GM23338 (cell line): ENCODE results near the gene NUTF2. TPM values are rescaled to one million over a fixed set of nuclear protein-coding genes. Genes with fewer than 3 reads are reported as not detected.
A peak's percentile ranks its signal among the peaks of the same experiment; 100 is the strongest.

Experiments used
- ATAC-seq: fragments of 200-7000 bp; cut with Tn5 transposase; 3 replicates; pipeline ENCODE4 v1.9.1; 2020
- DNase-seq: peaks from one replicate; pipeline ENCODE4 v3.0.0-alpha.2; 2015; ENCODE audit warnings: low spot score
- H2AFZ ChIP-seq: fragments of 200-600 bp; sonication (generic); 2 replicates; pipeline ENCODE4 v1.8.0; 2016; ENCODE audit warnings: antibody characterized with exemption, mild to moderate bottlenecking, moderate library complexity
- H3F3A ChIP-seq: fragments of 200-600 bp; sonication (generic); replicated peaks from 2 replicates; pipeline ENCODE4 v1.8.0; 2017; ENCODE audit warnings: antibody characterized with exemption, mixed run types, low read depth
- H3K27ac ChIP-seq: fragments of 200-600 bp; sonication (generic); 2 replicates; pipeline ENCODE4 v1.6.1; 2016; ENCODE audit warnings: low read depth
- H3K27me3 ChIP-seq: fragments of 200-600 bp; sonication (generic); 2 replicates; pipeline ENCODE4 v1.8.0; 2016; ENCODE audit warnings: mild to moderate bottlenecking, mixed run types, moderate library complexity; ENCODE audit not compliant: insufficient read depth
- H3K36me3 ChIP-seq: fragments of 200-600 bp; sonication (generic); 2 replicates; pipeline ENCODE4 v1.8.0; 2016; ENCODE audit warnings: mild to moderate bottlenecking; ENCODE audit not compliant: insufficient read depth
- H3K4me1 ChIP-seq: fragments of 200-600 bp; sonication (generic); 2 replicates; pipeline ENCODE4 v1.8.0; 2016; ENCODE audit warnings: mild to moderate bottlenecking, moderate library complexity; ENCODE audit not compliant: insufficient read depth
- H3K4me2 ChIP-seq: fragments of 200-600 bp; sonication (generic); 2 replicates; pipeline ENCODE4 v1.7.1; 2017; ENCODE audit warnings: mixed run types
- H3K4me3 ChIP-seq: fragments of 200-600 bp; sonication (generic); 2 replicates; pipeline ENCODE4 v1.6.1; 2016; ENCODE audit warnings: mixed run types
- H3K79me2 ChIP-seq: fragments of 200-600 bp; sonication (generic); replicated peaks from 2 replicates; pipeline ENCODE4 v1.8.0; 2017; ENCODE audit warnings: mild to moderate bottlenecking; ENCODE audit not compliant: insufficient read depth
- H3K9me2 ChIP-seq: fragments of 200-600 bp; sonication (generic); 2 replicates; pipeline ENCODE4 v1.8.0; 2017; ENCODE audit not compliant: insufficient read depth
- H4K20me1 ChIP-seq: fragments of 200-600 bp; sonication (generic); replicated peaks from 2 replicates; pipeline ENCODE4 v1.8.0; 2017; ENCODE audit warnings: mild to moderate bottlenecking; ENCODE audit not compliant: insufficient read depth
- H3K27ac Mint-ChIP-seq: 2 replicates; pipeline ENCODE4 v1.8.0; 2020; ENCODE audit warnings: inconsistent platforms, mild to moderate bottlenecking, moderate library complexity, mixed read lengths
- H3K27me3 Mint-ChIP-seq: 3 replicates; pipeline ENCODE4 v1.8.0; 2022; ENCODE audit warnings: low read depth, mild to moderate bottlenecking, moderate library complexity, mixed read lengths, inconsistent platforms; ENCODE audit not compliant: insufficient read depth, poor library complexity
- H3K36me3 Mint-ChIP-seq: 3 replicates; pipeline ENCODE4 v1.8.0; 2021; ENCODE audit warnings: low read depth, mild to moderate bottlenecking, inconsistent platforms, moderate library complexity, mixed read lengths
- H3K4me1 Mint-ChIP-seq: 3 replicates; pipeline ENCODE4 v1.8.0; 2020; ENCODE audit warnings: mild to moderate bottlenecking, inconsistent platforms, mixed read lengths
- H3K4me3 Mint-ChIP-seq: 3 replicates; pipeline ENCODE4 v1.8.0; 2021; ENCODE audit warnings: moderate library complexity, mild to moderate bottlenecking, inconsistent platforms, mixed read lengths
- H3K9me3 Mint-ChIP-seq: 3 replicates; pipeline ENCODE4 v1.8.0; 2020; ENCODE audit warnings: moderate library complexity, mild to moderate bottlenecking, inconsistent platforms, mixed read lengths
- CREB1 ChIP-seq: fragments of 250-450 bp; sonication (Bioruptor Pico); IDR thresholded peaks from 2 replicates; pipeline ENCODE4 v1.5.0; 2020; ENCODE audit warnings: low read depth, mild to moderate bottlenecking, moderate library complexity
- EZH2 ChIP-seq: fragments of 200-600 bp; sonication (generic); IDR thresholded peaks from one replicate; pipeline ENCODE4 v1.8.0; 2017; ENCODE audit warnings: antibody characterized with exemption, mild to moderate bottlenecking, low read depth; ENCODE audit not compliant: unreplicated experiment
- EZH2phosphoT487 ChIP-seq: fragments of 200-600 bp; sonication (generic); IDR thresholded peaks from one replicate; pipeline ENCODE4 v1.8.1; 2018; ENCODE audit warnings: antibody characterized with exemption; ENCODE audit not compliant: unreplicated experiment
- JUNB ChIP-seq: IDR thresholded peaks from one replicate; pipeline ENCODE4 v1.6.1; 2016; ENCODE audit warnings: antibody characterized with exemption; ENCODE audit not compliant: unreplicated experiment
- NANOG ChIP-seq: IDR thresholded peaks from 2 replicates; pipeline ENCODE4 v1.6.1; 2016; ENCODE audit warnings: antibody characterized with exemption, borderline replicate concordance
- POLR2AphosphoS5 ChIP-seq: IDR thresholded peaks from 2 replicates; pipeline ENCODE4 v1.6.1; 2016; ENCODE audit warnings: antibody characterized with exemption, low read depth
- ZNF114 ChIP-seq: fragments of 250-450 bp; sonication (Bioruptor Pico); IDR thresholded peaks from 2 replicates; pipeline ENCODE4 v1.5.0; 2020; ENCODE audit warnings: mild to moderate bottlenecking, moderate library complexity
- ZNF331 ChIP-seq: fragments of 250-450 bp; sonication (Bioruptor Pico); IDR thresholded peaks from 2 replicates; pipeline ENCODE4 v1.5.0; 2020; ENCODE audit warnings: low read depth, mild to moderate bottlenecking, moderate library complexity
- polyA plus RNA-seq: library from polyadenylated mRNA; unstranded; fragments of >200 nt; fragmentation: Nextera tagmentation; extraction: Ambion mirVana; gene quantifications from 2 replicates; pipeline ENCODE4 v1.2.1, GENCODE V29; 2016
- total RNA-seq: library from RNA; depleted of rRNA; stranded (reverse); fragments of >200 nt; shearing (Covaris generic); gene quantifications from 2 replicates; pipeline ENCODE4 v1.2.3, GENCODE V29; 2014
- TF ChIP-seq, protein P1 (sequence below): IDR thresholded peaks from one replicate; pipeline ENCODE4 v1.6.1; 2018; ENCODE audit warnings: antibody characterized with exemption; ENCODE audit not compliant: unreplicated experiment
- TF ChIP-seq, protein P2 (sequence below): IDR thresholded peaks from 2 replicates; pipeline ENCODE4 v1.6.1; 2016; ENCODE audit warnings: antibody characterized with exemption
- TF ChIP-seq, protein P3 (sequence below): fragments of 250-450 bp; sonication (Bioruptor Pico); IDR thresholded peaks from 2 replicates; pipeline ENCODE4 v1.5.0; 2020; ENCODE audit warnings: mild to moderate bottlenecking, moderate library complexity

Gene NUTF2
- total and polyA plus RNA-seq, 2 experiments from 2014 or later = 321 to 391 TPM

DNA sequence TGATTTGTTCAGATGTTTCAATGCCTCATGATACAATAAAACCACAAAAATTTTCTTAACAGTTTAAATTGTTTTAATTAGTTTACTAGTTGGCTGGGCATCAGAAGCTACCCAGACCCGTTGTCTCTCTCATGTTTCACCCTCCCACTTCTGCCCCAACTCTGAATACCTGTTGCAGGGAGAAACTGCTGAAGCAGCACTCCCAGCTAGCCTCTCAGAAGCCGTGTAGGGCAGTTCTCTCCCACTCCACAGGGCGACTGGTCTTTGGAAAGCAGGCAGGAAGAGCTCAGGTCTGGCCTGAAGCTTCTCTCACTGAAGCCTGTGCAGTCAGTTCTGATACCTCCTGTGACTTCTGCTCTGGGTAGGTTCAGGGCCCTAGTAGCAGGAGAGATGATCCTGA lies 24.5 kb downstream of the NUTF2 start (continued):
- TF ChIP-seq, protein P1, sequence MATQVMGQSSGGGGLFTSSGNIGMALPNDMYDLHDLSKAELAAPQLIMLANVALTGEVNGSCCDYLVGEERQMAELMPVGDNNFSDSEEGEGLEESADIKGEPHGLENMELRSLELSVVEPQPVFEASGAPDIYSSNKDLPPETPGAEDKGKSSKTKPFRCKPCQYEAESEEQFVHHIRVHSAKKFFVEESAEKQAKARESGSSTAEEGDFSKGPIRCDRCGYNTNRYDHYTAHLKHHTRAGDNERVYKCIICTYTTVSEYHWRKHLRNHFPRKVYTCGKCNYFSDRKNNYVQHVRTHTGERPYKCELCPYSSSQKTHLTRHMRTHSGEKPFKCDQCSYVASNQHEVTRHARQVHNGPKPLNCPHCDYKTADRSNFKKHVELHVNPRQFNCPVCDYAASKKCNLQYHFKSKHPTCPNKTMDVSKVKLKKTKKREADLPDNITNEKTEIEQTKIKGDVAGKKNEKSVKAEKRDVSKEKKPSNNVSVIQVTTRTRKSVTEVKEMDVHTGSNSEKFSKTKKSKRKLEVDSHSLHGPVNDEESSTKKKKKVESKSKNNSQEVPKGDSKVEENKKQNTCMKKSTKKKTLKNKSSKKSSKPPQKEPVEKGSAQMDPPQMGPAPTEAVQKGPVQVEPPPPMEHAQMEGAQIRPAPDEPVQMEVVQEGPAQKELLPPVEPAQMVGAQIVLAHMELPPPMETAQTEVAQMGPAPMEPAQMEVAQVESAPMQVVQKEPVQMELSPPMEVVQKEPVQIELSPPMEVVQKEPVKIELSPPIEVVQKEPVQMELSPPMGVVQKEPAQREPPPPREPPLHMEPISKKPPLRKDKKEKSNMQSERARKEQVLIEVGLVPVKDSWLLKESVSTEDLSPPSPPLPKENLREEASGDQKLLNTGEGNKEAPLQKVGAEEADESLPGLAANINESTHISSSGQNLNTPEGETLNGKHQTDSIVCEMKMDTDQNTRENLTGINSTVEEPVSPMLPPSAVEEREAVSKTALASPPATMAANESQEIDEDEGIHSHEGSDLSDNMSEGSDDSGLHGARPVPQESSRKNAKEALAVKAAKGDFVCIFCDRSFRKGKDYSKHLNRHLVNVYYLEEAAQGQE = no peak
- TF ChIP-seq ZNF114 (CRISPR knock-in tag) (no peak), ZNF331 (CRISPR knock-in tag) (no peak), CREB1 (CRISPR knock-in tag) (no peak), POLR2AphosphoS5 (no peak), JUNB (no peak)
- TF ChIP-seq, protein P2, sequence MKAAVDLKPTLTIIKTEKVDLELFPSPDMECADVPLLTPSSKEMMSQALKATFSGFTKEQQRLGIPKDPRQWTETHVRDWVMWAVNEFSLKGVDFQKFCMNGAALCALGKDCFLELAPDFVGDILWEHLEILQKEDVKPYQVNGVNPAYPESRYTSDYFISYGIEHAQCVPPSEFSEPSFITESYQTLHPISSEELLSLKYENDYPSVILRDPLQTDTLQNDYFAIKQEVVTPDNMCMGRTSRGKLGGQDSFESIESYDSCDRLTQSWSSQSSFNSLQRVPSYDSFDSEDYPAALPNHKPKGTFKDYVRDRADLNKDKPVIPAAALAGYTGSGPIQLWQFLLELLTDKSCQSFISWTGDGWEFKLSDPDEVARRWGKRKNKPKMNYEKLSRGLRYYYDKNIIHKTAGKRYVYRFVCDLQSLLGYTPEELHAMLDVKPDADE = no peak

DNA sequence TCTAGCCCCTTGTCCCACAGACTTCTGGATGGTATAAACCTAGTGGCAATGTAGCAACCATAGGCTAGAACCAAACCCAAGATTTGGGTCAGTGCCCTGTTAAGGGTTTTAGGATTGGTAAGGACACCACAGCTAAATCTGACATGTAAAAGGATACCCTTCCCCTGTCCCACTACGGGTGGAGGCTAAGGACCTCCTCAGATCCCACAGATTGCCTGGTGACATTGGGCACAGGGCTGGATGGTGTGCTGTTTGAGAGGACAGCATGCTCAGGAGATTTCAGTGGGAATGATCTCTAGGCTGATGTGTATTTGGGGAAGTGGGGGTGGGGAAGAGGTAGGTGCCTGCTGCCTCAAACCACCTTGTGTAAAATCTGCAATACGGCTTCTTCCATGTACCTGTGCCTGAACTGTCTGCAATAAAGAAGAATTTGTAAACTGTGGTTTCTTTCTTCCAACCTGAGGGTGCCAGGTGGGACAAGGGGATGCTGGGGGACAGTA lies 25.4 kb downstream of the NUTF2 start:
- Histone ChIP-seq H3K36me3 (peaks cover 26% of the 10 kb centered on the region), H3K4me2 (peak overlapping the region; percentile 96), H3K9me2 (no peaks in the 10 kb centered on the region), H3K27ac (peak overlapping the region; percentile 83), H3K4me1 (peaks cover 8% of the 10 kb centered on the region; the same call in 1 of the 2 replicates), H2AFZ (no peak overlapping the region), H3K27me3 (no peaks in the 10 kb centered on the region), H3K79me2 (peaks cover 28% of the 10 kb centered on the region), H3F3A (peaks cover 40% of the 10 kb centered on the region), H3K4me3 (peak overlapping the region; percentile 96; the same call in 1 of the 2 replicates), H4K20me1 (peaks cover 14% of the 10 kb centered on the region)
- peak overlapping the region; percentile 89 for H3K4me3 Mint-ChIP-seq
- ATAC-seq (no peak), DNase-seq (no peak)
- no peaks in the 10 kb centered on the region; the same call in 2 of the 3 replicates for H3K9me3 Mint-ChIP-seq
- peaks cover 49% of the 10 kb centered on the region for H3K36me3 Mint-ChIP-seq
- peak overlapping the region; percentile 50 for H3K27ac Mint-ChIP-seq
- H3K27me3 Mint-ChIP-seq = peaks cover 14% of the 10 kb centered on the region
- H3K4me1 Mint-ChIP-seq = peaks cover 14% of the 10 kb centered on the region
- TF ChIP-seq EZH2 = no peak
- no peak for TF ChIP-seq JUNB
- TF ChIP-seq ZNF331 (CRISPR knock-in tag) = no peak
- no peak for TF ChIP-seq NANOG
- TF ChIP-seq EZH2phosphoT487 = no peak
- no peak for TF ChIP-seq CREB1 (CRISPR knock-in tag)
- TF ChIP-seq POLR2AphosphoS5 = no peak
- TF ChIP-seq, protein P2 = no peak
- TF ChIP-seq, protein P3, sequence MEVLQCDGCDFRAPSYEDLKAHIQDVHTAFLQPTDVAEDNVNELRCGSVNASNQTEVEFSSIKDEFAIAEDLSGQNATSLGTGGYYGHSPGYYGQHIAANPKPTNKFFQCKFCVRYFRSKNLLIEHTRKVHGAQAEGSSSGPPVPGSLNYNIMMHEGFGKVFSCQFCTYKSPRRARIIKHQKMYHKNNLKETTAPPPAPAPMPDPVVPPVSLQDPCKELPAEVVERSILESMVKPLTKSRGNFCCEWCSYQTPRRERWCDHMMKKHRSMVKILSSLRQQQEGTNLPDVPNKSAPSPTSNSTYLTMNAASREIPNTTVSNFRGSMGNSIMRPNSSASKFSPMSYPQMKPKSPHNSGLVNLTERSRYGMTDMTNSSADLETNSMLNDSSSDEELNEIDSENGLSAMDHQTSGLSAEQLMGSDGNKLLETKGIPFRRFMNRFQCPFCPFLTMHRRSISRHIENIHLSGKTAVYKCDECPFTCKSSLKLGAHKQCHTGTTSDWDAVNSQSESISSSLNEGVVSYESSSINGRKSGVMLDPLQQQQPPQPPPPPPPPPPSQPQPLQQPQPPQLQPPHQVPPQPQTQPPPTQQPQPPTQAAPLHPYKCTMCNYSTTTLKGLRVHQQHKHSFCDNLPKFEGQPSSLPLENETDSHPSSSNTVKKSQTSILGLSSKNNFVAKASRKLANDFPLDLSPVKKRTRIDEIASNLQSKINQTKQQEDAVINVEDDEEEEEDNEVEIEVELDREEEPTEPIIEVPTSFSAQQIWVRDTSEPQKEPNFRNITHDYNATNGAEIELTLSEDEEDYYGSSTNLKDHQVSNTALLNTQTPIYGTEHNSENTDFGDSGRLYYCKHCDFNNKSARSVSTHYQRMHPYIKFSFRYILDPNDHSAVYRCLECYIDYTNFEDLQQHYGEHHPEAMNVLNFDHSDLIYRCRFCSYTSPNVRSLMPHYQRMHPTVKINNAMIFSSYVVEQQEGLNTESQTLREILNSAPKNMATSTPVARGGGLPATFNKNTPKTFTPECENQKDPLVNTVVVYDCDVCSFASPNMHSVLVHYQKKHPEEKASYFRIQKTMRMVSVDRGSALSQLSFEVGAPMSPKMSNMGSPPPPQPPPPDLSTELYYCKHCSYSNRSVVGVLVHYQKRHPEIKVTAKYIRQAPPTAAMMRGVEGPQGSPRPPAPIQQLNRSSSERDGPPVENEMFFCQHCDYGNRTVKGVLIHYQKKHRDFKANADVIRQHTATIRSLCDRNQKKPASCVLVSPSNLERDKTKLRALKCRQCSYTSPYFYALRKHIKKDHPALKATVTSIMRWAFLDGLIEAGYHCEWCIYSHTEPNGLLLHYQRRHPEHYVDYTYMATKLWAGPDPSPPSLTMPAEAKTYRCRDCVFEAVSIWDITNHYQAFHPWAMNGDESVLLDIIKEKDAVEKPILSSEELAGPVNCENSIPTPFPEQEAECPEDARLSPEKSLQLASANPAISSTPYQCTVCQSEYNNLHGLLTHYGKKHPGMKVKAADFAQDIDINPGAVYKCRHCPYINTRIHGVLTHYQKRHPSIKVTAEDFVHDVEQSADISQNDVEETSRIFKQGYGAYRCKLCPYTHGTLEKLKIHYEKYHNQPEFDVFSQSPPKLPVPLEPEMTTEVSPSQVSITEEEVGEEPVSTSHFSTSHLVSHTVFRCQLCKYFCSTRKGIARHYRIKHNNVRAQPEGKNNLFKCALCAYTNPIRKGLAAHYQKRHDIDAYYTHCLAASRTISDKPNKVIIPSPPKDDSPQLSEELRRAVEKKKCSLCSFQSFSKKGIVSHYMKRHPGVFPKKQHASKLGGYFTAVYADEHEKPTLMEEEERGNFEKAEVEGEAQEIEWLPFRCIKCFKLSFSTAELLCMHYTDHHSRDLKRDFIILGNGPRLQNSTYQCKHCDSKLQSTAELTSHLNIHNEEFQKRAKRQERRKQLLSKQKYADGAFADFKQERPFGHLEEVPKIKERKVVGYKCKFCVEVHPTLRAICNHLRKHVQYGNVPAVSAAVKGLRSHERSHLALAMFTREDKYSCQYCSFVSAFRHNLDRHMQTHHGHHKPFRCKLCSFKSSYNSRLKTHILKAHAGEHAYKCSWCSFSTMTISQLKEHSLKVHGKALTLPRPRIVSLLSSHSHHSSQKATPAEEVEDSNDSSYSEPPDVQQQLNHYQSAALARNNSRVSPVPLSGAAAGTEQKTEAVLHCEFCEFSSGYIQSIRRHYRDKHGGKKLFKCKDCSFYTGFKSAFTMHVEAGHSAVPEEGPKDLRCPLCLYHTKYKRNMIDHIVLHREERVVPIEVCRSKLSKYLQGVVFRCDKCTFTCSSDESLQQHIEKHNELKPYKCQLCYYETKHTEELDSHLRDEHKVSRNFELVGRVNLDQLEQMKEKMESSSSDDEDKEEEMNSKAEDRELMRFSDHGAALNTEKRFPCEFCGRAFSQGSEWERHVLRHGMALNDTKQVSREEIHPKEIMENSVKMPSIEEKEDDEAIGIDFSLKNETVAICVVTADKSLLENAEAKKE (CRISPR knock-in tag) = no peak
